GM21381 (cell line): ENCODE data around the gene TEX52.

ENCODE experiments used
- ATAC-seq: cut with Tn5 transposase; IDR thresholded peaks from one replicate; pipeline ENCODE4 v1.9.1; 2021; ENCODE audit warnings: mild to moderate bottlenecking, moderate library complexity; ENCODE audit not compliant: unreplicated experiment

Gene TEX52

DNA sequence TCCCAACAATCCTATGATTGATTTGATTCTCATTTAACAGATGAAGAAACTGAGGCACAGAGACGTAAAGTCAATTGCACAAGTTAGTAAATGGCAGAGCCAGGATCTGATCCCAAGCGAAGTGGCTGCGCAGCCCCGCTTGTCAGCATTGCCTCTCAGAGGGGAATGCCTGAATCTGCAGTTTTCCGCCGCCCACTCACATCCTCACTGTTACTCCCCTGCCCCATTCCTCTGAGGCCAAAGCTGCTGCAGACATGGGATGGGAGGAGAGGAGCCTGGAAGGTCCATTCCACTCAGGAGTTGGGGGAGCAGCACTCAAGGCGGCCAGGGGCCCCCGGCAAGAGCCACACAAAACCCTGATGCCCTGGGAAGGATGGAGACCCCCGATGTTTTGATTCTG lies 23.0 kb downstream of the TEX52 start:
- ATAC-seq: no peak

DNA sequence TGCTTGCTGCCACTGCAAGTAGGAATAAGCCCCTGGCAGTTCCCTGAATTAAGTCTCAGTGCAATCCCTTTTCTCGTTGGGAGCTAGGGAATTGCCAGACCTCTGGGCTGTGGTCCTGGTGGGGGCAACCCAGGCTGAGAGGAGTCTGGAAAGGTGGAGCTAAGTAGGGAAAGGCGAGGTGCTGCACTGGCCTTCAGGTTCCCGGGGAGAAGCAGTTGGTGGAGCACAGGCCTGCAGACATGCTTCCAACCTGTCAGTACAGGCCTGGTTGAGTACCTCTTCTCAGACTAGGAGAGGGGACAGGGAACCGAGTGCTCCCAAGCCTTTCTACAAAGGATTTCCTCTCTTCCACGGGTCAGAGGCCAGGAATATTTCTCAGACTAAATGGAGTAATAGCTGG lies 23.5 kb downstream of the TEX52 start:
- no peak for ATAC-seq

DNA sequence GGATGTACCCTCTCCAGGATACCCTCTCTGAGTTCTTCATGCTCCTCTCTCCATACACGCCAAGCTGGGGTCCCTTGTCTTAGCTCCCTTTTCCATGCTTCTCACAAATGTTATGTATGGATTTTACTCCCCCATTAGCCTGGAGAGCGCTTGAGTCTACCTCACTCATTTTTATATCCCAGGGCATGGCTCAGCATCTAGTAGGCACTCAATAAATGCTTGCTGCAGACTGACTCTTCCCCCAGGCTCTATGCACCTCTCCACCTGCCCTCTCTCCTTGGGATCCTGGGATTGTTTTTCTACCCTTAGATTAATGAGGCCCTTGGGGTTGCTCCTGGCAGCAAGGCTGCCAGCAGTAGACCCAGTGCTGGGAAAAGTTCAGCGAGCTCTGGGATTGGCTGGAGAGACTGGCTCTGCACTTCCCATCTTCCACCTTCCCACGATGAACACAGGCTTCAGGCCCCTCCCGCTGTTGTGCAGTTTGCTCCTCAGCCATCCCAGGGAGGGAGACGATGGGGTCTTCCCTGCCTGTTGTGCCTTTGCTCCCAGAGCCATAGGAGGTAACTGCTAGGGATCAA lies 24.2 kb downstream of the TEX52 start:
- ATAC-seq: no peak

DNA sequence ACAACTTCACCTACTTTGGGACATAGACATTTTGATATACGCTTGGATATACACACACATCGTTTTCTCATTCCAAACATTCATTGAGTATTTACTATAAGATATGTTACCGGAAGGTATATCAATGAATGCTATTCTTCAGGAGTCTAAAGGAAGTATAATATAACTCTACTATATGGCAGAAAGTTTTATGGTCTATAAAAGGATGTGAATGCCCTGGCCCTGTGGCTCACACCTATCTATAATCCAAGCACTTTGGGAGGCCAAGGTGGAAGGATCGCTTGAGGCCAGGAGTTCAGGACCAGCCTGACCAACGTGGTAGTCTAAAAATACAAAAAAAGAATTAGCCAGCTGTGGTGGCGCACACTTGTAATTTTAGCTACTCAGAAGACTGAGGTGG lies 27.6 kb downstream of the TEX52 start:
- ATAC-seq: no peak

DNA sequence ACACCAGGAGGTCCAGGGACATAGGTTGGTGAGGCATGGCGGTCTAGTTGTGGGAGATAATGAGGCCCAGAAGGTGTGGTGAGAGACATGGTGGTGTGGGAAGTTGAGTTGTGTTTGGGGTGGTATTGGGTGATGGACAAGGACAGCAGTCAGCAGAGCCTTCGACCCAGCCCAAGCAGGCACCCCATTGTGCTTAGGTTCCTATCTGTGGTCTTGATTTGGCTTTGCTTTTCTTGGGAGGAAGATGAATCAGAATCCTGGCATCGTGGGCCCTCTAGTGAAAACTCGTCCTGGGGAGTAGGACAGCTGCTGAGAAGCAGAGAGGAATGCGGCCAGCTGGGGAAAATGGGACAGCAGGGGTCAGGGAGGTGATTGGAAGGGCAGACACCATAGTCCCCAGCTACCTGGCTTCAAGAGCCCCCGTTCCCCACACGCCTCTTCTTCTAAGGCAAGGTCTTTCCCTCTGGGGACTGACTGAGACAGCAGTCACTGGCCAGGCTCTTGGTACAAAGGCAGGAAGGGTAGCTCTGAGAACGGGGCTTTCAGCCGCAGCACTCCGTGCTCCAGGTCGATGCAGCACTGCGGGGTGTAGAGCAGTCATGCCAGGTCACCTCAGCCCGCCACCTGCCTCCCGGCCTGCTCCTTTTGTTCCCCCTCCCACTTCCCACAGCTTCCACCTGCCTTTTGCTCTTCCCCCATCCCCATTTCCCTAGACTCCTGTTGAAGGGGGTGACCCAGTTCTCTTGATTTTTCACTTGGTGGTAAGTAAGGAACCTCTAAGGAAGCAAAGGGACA lies 29.9 kb downstream of the TEX52 start:
- ATAC-seq: no peak

DNA sequence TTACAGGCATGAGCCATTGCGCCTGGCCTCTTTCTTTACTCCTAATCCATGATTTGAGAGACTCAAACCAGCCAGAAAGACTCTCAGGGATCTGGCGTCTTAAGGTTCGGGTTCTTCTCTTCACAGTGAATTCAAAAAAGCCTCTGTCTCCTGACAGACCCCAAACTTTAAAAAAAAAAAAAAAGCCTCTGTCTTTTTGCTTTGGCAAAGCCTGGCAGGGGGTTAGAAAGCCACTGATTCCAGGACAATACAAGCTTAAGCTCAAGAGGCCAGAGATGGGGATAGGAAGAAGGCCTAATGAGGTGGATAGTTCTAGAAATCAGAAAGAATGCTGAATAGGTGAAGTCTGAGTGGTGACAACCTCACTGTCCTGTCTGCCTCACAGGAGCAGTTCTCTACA lies 30.8 kb downstream of the TEX52 start:
- ATAC-seq: no peak

DNA sequence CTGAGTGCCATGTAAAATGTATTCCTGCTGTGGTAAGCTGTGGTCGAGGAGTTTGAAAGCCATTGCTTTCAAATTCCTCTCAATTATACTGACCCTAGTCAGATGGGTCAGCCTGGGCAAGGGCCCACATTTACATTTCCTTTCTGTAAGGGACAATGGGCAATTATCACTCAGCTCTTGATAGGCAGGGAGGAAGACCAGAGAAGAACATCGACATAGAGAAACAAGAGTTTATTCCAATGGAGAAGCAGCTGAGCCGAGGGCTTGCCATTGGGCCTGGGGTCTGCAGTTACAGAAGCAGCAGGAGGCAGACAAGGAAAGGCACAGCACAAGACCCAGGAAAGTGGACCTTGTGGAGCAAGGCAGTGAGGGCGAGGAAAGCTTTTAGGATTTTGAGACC lies 31.7 kb downstream of the TEX52 start:
- ATAC-seq: no peak

DNA sequence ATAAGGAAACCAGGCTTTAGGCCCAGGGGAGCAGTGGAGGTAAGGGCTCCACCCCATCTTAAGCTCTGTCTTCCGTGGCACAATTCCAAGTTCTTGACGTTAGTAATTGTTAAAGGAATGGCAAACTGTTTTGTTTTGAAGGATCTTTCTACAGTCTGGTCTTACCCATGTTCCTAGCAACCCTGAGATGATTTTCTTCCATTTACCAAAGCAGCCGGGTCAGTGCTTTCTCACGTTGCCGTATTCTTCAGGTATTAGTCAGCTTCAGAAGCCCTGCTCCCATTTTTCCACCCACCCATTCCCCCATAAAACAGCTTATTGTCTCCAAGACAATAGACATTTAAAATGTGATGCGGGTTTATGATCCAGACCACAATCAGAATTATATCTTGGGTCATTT lies 32.3 kb downstream of the TEX52 start:
- ATAC-seq: no peak

DNA sequence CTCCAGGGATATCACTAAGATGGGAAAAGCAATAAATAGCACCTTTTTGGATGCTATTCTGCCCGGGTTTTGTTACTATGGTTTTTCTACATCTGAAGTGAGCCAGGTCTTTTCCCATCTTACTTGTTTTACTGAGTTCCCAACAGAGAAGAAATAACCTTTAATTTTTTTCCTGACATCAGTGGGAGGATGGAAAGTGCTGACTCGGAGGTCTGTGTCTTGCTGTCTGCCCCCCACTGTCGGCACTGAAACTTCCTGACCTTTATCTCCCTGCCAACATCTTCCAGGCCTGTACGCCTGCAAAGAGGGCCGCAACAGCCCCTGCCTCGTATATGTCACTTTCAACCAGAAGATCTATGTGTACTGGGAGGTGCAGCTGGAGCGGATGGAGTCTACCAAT lies 33.4 kb downstream of the TEX52 start:
- ATAC-seq: no peak

DNA sequence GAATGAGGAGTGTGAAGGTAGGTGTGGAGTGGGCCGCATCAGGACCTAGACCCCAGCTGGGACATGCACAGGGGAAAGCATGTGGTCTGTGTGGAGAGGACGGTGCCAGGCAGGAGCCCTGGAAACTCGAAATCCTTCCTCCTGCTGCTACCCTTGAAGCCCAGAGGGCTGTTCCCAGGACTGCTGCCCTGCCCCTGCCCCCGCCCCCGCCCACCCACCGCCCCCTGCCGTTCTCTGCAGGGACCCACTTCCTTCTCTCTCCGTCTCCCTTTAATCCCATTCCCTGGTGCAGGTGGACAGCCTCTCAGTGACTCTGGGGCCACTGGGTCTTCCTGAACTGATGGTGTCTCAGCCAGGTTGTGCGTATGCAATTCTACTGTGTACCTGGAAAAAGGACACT lies 36.4 kb downstream of the TEX52 start:
- ATAC-seq: no peak

DNA sequence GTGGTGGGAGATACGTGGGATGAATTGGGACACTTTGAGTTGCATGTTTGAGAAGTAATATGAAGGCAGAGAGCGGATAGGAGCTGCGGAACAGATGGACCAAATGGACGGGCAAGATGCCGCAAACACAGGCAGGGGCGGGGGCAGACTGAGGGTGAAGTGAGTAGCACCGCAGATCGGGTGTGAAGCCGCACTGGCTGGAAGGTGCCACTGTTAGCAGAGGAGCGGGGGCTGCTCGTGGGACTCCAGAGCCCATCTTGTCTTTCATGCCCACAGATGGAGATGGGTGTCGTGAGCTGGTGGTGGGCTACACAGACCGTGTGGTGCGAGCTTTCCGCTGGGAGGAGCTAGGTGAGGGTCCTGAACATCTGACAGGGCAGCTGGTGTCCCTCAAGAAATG lies 37.0 kb downstream of the TEX52 start:
- ATAC-seq: no peak

DNA sequence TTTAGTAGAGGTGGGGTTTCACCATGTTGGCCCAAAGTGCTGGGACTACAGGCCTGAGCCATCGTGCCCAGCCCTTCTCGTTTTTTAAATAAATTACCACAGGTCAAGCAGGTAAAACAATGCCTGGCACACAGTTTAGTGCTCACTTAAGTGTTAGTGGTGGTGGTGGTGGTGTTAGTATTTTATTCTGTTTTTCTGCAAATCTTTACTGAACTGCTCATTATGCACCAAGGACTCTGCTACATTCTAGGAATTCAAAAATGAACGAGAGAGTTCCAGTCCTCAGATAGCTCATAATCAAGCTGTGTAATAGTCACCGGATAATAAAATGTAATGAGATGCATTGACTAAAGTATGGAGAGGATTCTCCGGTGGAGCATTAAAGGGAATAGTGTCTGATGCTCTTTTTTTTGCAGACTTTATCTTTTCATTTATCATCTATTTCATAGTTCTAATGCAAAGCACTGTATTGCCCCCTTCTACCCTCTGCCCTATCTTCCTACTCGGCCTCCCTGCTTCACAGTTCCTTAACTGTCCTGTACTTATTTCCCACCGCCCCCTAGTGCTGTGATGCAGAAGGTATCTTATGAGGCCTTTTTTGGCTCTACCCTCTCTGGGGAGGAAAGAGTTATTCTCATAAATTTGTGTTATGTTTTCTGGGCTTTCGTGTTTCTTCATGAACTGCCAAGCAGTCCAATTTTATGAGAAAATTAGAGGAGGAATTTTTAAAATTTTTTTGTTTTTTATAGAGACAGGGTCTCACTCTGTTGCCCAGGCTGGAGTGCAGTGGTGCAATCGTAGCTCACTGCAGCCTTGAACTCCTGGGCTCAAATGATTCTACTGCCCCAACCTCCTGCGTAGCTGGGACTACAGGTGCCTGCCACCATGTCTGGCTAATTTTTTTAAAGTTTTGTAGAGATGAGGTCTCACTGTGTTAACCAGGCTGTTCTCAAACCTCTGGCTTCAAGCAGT lies 43.3 kb downstream of the TEX52 start:
- no peak for ATAC-seq

DNA sequence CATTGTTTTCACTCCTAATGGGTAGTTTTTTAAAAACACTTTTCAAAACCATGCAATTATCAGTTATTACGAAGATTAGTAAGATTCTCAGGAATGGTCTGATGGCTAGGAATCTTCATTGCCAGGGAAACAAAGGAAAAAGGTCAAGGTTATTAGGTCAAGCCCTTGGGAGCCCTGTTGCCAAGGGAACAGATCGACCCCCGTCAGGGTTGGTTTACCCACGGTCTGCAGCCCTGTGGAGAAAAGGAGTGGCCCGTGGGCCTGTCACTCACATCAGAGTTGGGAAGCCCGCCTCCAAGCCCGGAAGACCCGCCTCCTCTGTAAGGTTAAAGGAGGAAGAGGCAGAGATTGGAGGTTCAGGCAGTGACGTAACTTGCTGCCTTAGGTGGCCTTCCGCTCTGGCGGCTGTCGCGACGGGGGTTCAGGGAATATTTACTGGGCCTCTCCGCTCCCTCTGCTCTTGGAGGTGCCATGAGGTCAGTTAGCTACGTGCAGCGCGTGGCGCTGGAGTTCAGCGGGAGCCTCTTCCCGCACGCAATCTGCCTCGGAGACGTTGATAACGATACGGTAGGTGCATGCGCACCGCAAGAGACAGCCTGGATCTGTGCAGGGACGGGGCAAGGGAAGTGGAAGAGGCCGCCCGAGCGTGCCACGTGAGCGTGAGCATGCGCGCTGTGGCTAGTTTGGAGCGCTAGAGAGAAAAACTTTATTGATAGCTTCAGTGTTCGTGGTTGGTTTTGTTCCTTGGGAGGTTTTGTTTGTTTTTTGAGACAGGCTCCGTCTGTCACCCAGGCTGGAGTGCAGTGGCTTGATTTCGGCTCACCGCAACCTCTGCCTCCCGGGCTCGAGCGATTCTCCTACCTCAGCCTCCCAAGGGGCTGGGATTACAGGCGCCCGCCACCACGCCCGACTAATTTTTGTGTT lies 44.3 kb downstream of the TEX52 start, which contains the start of gene ITFG2:
Gene ITFG2, plus strand, starts transcription at position 379 of the 924 bp plus-strand sequence. Its CDS starts 93 bp downstream, at position 472.
- peak; percentile 94 for ATAC-seq

DNA sequence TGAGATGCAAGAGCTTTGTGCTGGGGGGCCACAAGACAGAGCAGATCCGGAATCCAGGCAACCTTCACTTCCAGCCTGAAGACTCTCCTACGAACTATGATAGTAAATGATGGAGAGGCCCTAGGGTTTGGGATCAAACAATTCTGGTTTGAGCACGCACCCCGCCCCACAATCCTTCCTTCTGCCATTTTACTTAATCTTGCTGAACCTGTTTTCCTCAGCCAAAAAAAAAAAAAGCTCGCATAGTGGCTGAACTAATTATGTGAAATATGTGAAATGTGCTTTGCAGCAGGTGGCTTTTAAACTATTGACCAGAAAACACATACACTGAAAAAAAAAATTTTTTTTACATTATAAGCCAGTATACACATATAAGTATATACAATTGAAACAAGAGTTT lies 45.0 kb downstream of the TEX52 start:
- no peak for ATAC-seq

DNA sequence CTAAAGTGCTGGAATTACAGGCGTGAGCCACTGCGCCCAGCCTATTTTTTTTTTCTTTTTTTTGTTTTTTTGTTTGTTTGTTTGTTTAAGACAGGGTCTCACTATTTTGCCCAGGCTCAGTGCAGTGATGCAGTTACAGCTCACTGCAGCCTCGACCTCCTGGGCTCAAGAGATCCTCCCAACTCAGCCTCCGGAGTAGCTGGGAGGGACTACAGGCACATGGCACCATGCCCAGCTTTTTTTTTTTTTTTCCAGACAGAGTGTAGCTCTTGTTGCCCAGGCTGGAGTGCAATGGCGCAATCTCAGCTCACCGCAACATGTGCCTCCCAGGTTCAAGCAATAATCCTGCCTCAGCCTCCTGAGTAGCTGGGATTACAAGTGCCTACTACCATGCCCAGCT lies 50.1 kb downstream of the TEX52 start:
- ATAC-seq: no peak

DNA sequence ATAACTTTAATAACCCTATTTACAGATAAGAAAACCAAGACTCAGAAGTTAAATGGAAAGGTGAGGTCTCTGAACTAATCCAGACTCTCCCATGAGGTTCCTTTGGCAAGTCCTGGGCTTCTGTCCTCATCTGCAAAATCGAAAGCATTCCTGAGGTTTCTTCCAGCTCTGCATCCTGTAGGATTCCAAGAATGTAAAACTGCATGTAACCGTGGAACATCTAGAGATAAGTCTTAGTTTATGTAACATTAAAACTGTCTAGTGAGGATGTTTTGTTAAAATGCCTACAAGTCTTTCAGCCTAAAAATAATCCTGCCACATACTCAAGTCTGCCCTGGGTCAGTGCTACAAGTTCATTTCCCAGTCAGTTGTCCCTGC lies 51.7 kb downstream of the TEX52 start:
- no peak for ATAC-seq

DNA sequence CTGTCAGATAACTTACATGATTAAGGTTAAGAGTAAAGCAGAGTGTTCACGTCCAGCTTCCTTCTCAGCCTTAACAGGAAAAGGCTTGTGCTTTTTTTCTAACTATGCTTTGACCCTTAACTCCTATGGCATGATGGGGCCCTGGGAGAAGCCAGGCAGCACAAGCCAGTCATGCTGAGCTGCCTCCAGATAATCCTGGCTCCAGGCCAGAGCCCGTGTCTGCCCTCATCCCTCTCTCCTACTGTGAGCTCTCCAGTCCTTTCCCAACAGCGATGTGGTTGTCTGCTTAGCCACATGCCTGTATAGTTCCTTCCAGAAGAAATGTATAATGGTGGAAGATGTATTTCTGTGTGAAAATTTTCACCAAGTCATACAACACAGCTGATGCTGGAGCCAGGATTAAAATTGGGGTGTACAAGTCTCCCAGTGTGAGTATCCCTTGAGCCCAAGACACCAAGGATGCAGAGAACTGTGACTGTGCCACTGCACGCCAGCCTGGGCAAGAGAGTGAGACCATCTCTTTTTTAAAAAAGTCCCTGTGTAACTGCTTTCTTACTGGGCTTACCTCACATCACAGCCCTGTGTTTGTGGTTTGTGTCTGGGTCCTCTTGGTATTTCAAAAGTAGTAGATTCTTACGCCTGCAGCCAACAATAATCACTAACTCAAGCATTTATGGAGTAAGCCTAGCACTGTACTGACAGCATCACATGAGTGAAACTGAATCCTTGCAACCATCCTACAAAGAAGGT lies 52.3 kb downstream of the TEX52 start:
- ATAC-seq: no peak

DNA sequence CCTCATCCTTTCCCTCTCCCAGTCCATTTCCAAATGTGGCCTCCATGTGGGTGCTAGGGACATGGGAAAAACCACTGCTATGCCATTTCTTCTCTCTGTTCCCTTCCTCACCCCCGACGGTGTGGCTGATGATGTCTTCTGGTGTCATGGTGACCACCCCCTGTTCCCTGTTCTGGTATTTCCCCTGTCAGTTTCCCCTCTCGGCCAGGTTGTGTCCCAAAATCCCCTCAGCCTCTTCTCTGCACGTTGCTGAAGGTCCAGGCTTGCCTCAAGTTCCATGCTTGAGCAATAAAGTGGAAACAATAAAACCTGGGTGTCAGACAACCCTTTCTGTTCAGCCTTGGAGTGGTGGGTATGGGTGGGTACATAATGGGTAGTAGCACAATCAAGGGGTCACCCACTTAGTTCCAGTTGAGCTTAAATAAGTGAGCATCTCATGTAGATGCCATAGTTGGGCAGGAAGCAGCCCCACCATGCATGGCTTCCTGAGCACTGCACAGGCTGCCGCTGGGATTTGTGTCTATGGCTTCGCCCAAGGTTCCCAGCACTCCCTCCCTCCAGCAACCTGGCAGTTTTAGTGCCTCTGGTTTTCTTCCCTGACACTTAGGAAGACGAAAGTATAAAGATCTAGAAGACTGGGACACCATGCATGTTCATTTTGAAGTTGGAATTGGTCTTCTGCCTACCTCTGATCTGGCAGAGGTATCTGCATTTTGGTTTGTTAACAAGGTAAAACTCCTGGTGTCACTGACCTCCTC lies 53.0 kb downstream of the TEX52 start:
- ATAC-seq: no peak
